GM21825 (cell line): Measurements from ENCODE around the gene NUMB.

ENCODE experiments used
- ATAC-seq: cut with Tn5 transposase; IDR thresholded peaks from one replicate; pipeline ENCODE4 v1.9.1; 2021; ENCODE audit warnings: mild to moderate bottlenecking, moderate library complexity; ENCODE audit not compliant: unreplicated experiment

Gene NUMB

GRCh38 chr14:73465823-73466532 lies 7.6 kb upstream of the NUMB start:
- ATAC-seq, result no peak

- ATAC-seq, result no peak
Measured at GRCh38 chr14:73463411-73463810, 5.1 kb upstream of the NUMB start.

- ATAC-seq, result no peak
Measured at GRCh38 chr14:73462815-73463214, 4.5 kb upstream of the NUMB start.

GRCh38 chr14:73462048-73462715 lies 3.8 kb upstream of the NUMB start:
- no peak for ATAC-seq

GRCh38 chr14:73461478-73462047 lies 3.2 kb upstream of the NUMB start:
- ATAC-seq, result no peak

- ATAC-seq, result no peak
Measured at GRCh38 chr14:73460691-73461127, 2.4 kb upstream of the NUMB start.

GRCh38 chr14:73459959-73460358 lies 1.6 kb upstream of the NUMB start:
- no peak for ATAC-seq

- peak; percentile 8 for ATAC-seq
Measured at GRCh38 chr14:73457924-73458182, 493 bp downstream of the NUMB start.

GRCh38 chr14:73457041-73457923 lies 1.1 kb downstream of the NUMB start:
- peak; percentile 1 for ATAC-seq

GRCh38 chr14:73455294-73455693 lies 3.1 kb downstream of the NUMB start:
- no peak for ATAC-seq

- ATAC-seq, result no peak
Measured at GRCh38 chr14:73452341-73453186, 5.8 kb downstream of the NUMB start.

GRCh38 chr14:73443758-73444157 lies 14.6 kb downstream of the NUMB start:
- no peak for ATAC-seq

GRCh38 chr14:73441286-73441685 lies 17.1 kb downstream of the NUMB start:
- ATAC-seq, result no peak

- ATAC-seq, result no peak
Measured at GRCh38 chr14:73438993-73439392, 19.4 kb downstream of the NUMB start.

- no peak for ATAC-seq
Measured at GRCh38 chr14:73437206-73437605, 21.1 kb downstream of the NUMB start.

GRCh38 chr14:73432124-73432523 lies 26.2 kb downstream of the NUMB start:
- no peak for ATAC-seq

- no peak for ATAC-seq
Measured at GRCh38 chr14:73428353-73428824, 30.0 kb downstream of the NUMB start.

GRCh38 chr14:73427516-73428264 lies 30.7 kb downstream of the NUMB start:
- no peak for ATAC-seq

GRCh38 chr14:73426877-73427276 lies 31.5 kb downstream of the NUMB start:
- no peak for ATAC-seq

- no peak for ATAC-seq
Measured at GRCh38 chr14:73424453-73424852, 33.9 kb downstream of the NUMB start.
